GM23338 (cell line): ENCODE measurements around the gene DCPS.

Experiments
- CREB1 ChIP-seq: fragments of 250-450 bp; sonication (Bioruptor Pico); IDR thresholded peaks from 2 replicates; pipeline ENCODE4 v1.5.0; 2020; ENCODE audit warnings: low read depth, mild to moderate bottlenecking, moderate library complexity
- ZNF114 ChIP-seq: fragments of 250-450 bp; sonication (Bioruptor Pico); IDR thresholded peaks from 2 replicates; pipeline ENCODE4 v1.5.0; 2020; ENCODE audit warnings: mild to moderate bottlenecking, moderate library complexity
- TF ChIP-seq, protein P1 (sequence below), 2 experiments: fragments of 200-600 bp in 1 of 2; sonication (generic) in 1 of 2; conservative IDR thresholded peaks; 2 replicates each; pipeline versions ENCODE4 v1.5.1 to v1.6.1; 2016 to 2017; ENCODE audit warnings: antibody characterized with exemption in 2 of 2, low read depth in 2 of 2, mild to moderate bottlenecking in 2 of 2, moderate library complexity in 1 of 2
- TF ChIP-seq, protein P2 (sequence below): IDR thresholded peaks from one replicate; pipeline ENCODE4 v1.6.1; 2018; ENCODE audit warnings: antibody characterized with exemption; ENCODE audit not compliant: unreplicated experiment

DNA sequence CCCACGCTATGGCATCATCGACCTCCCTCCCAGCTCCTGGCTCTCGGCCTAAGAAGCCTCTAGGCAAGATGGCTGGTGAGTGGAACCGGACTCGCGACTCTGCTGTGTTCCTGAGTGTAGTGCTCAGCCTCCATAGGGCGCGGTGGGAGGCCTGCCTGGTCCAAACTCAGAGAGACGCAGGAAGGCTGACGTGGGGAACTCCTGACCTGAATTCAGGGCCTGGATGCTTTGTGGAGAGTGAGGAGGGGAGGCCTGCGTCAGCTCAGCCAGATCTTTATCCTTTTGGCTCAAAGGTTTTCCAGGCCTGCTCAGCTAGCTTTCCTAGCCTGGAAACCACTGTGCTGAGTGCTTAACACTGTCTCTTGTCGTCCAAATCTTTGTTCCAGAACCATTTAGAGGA, 13.0 kb upstream of the DCPS start:
- TF ChIP-seq, protein P1, sequence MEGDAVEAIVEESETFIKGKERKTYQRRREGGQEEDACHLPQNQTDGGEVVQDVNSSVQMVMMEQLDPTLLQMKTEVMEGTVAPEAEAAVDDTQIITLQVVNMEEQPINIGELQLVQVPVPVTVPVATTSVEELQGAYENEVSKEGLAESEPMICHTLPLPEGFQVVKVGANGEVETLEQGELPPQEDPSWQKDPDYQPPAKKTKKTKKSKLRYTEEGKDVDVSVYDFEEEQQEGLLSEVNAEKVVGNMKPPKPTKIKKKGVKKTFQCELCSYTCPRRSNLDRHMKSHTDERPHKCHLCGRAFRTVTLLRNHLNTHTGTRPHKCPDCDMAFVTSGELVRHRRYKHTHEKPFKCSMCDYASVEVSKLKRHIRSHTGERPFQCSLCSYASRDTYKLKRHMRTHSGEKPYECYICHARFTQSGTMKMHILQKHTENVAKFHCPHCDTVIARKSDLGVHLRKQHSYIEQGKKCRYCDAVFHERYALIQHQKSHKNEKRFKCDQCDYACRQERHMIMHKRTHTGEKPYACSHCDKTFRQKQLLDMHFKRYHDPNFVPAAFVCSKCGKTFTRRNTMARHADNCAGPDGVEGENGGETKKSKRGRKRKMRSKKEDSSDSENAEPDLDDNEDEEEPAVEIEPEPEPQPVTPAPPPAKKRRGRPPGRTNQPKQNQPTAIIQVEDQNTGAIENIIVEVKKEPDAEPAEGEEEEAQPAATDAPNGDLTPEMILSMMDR (conservative IDR thresholded peaks at IDR 0.05; ENCODE audit: low read depth in 2 of 2): no peak
- no peak for TF ChIP-seq CREB1 (CRISPR knock-in tag)
- TF ChIP-seq ZNF114 (CRISPR knock-in tag): no peak
- TF ChIP-seq, protein P2, sequence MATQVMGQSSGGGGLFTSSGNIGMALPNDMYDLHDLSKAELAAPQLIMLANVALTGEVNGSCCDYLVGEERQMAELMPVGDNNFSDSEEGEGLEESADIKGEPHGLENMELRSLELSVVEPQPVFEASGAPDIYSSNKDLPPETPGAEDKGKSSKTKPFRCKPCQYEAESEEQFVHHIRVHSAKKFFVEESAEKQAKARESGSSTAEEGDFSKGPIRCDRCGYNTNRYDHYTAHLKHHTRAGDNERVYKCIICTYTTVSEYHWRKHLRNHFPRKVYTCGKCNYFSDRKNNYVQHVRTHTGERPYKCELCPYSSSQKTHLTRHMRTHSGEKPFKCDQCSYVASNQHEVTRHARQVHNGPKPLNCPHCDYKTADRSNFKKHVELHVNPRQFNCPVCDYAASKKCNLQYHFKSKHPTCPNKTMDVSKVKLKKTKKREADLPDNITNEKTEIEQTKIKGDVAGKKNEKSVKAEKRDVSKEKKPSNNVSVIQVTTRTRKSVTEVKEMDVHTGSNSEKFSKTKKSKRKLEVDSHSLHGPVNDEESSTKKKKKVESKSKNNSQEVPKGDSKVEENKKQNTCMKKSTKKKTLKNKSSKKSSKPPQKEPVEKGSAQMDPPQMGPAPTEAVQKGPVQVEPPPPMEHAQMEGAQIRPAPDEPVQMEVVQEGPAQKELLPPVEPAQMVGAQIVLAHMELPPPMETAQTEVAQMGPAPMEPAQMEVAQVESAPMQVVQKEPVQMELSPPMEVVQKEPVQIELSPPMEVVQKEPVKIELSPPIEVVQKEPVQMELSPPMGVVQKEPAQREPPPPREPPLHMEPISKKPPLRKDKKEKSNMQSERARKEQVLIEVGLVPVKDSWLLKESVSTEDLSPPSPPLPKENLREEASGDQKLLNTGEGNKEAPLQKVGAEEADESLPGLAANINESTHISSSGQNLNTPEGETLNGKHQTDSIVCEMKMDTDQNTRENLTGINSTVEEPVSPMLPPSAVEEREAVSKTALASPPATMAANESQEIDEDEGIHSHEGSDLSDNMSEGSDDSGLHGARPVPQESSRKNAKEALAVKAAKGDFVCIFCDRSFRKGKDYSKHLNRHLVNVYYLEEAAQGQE: no peak
